MM.1S (cell line): ENCODE data around the gene NSF.
"Not testable (repeated sequence)": the region's sequence is repeated elsewhere in the genome, so short reads cannot be mapped to it uniquely, and the experiment has no call there.

Source experiments
- EZH2 ChIP-seq: fragments of 300-600 bp; sonication (generic); optimal IDR thresholded peaks from 2 replicates; pipeline ENCODE3; 2017; ENCODE audit warnings: low read depth, mild to moderate bottlenecking, antibody characterized with exemption, low read length, mixed read lengths
- TF ChIP-seq, protein P1 (sequence below): fragments of 300-600 bp; sonication (generic); IDR thresholded peaks from 2 replicates; pipeline ENCODE4 v1.5.1; 2016; ENCODE audit warnings: antibody characterized with exemption, low read length, mixed read lengths

DNA sequence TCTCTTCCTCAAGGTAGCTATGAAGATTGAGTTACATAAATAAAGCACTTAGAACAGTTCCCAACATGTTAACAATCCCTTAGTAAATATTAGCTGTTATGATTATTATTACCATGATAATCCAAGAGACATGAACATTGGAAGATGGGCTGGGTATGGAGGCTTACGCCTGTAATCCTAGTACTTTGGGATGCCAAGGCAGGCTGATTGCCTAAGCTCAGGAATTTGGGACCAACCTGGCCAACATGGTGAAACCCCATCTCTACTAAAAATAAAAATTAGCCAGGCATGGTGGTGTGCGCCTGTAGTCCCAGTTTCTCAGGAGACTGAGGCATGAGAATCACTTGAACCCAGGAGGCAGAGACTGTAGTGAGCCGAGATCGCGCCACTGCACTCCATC lies 34.3 kb downstream of the NSF start:
- TF ChIP-seq, protein P1, sequence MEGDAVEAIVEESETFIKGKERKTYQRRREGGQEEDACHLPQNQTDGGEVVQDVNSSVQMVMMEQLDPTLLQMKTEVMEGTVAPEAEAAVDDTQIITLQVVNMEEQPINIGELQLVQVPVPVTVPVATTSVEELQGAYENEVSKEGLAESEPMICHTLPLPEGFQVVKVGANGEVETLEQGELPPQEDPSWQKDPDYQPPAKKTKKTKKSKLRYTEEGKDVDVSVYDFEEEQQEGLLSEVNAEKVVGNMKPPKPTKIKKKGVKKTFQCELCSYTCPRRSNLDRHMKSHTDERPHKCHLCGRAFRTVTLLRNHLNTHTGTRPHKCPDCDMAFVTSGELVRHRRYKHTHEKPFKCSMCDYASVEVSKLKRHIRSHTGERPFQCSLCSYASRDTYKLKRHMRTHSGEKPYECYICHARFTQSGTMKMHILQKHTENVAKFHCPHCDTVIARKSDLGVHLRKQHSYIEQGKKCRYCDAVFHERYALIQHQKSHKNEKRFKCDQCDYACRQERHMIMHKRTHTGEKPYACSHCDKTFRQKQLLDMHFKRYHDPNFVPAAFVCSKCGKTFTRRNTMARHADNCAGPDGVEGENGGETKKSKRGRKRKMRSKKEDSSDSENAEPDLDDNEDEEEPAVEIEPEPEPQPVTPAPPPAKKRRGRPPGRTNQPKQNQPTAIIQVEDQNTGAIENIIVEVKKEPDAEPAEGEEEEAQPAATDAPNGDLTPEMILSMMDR: not testable (repeated sequence)
- TF ChIP-seq EZH2: not testable (repeated sequence)
